ENCODE results near the gene C2CD4C.
A peak's percentile ranks its signal among the peaks of the same experiment; 100 is the strongest.
"Not testable (repeated sequence)": the region's sequence is repeated elsewhere in the genome, so short reads cannot be mapped to it uniquely, and the experiment has no call there.

The C2CD4C gene

GRCh38 chr19:397941-398706 is 10.8 kb downstream of the C2CD4C start:
- no peak for DNase-seq

DNA sequence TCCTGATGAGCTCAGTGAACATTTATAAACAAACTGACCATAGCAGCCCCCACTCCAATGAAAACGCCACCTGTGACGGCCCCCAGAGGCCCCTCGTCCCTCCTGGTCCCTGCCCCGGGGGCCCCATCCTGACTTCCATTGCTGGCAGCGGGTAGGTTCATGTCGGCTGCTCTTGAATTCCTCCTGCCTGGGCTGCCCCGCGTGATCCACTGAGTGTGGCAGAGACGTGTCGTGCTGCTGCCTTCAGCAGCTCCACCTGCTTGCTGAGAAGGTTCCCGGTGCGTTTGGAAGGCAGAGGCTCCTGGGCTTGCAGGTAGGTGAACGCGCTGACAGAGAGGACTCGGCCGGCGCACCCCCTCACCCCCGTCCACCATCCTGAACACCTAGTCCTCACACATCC is 11.6 kb downstream of the C2CD4C start:
- DNase-seq: no peak

DNA sequence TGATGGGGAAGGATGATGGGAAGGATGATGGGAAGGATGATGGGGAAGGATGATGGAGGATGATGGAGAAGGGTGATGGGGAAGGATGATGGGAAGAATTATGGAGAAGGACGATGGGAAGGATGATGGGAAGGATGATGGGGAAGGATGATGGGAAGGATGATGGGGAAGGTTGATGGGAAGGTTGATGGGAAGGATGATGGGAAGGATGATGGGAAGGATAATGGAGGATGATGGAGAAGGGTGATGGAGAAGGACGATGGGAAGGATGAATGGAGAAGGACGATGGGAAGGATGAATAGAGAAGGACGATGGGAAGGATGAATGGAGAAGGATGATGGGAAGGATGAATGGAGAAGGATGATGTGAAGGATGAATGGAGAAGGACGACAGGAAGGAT is 13.5 kb downstream of the C2CD4C start:
- no peak for DNase-seq

DNA sequence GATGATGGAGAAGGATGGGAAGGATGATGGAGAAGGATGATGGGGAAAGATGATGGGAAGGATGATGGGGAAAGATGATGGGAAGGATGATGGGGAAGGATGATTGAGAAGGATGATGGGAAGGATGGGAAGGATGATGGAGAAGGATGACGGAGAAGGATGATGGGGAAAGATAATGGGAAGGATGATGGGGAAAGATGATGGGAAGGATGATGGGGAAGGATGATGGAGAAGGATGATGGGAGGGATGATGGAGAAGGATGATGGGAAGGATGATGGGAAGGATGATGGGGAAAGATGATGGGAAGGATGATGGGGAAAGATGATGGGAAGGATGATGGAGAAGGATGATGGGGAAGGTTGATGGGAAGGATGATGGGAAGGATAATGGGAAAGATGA is 14.1 kb downstream of the C2CD4C start:
- DNase-seq: not testable (repeated sequence)

DNA sequence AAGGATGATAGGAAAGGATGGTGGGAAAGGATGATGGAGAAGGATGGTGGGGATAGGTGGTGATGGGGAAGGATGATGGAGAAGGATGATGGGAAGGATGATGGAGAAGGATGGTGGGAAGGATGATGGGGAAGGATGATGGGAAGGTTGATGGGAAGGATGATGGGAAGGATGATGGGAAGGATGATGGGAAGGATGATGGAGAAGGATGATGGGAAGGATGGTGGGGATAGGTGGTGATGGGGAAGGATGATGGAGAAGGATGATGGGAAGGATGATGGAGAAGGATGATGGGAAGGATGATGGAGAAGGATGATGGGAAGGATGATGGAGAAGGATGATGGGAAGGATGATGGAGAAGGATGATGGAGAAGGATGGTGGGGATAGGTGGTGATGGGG is 15.4 kb downstream of the C2CD4C start:
- not testable (repeated sequence) for DNase-seq

DNA sequence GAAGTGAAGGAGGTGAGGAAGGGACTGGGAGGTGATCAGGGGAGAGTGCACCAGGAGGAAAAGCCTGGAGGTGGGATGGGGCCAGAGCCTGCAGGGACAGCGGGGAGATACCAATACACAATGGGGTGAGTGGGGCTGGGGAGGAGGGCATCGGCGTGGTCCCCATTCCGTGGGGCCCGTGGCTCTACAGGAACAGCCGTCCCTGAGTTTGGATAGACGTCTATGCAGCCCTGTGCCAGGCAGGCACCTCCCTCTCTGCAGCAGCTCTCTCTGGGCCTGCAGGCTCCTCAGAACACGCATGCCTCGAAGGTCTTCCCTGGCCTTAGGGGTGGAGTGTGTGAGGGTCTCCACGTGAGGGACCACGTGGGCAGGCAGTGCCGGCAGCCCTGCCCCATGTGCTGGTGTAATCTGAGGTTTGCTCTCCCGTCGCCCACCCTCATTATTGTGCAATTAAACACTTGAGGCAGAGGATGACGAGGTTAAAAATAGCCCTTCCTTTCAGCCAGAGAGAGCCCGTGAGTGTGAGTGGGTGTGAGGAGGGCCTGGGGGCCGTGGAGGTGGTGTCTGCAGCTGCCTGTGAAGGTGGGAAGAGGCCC is 16.5 kb downstream of the C2CD4C start:
- no peak for DNase-seq

DNA sequence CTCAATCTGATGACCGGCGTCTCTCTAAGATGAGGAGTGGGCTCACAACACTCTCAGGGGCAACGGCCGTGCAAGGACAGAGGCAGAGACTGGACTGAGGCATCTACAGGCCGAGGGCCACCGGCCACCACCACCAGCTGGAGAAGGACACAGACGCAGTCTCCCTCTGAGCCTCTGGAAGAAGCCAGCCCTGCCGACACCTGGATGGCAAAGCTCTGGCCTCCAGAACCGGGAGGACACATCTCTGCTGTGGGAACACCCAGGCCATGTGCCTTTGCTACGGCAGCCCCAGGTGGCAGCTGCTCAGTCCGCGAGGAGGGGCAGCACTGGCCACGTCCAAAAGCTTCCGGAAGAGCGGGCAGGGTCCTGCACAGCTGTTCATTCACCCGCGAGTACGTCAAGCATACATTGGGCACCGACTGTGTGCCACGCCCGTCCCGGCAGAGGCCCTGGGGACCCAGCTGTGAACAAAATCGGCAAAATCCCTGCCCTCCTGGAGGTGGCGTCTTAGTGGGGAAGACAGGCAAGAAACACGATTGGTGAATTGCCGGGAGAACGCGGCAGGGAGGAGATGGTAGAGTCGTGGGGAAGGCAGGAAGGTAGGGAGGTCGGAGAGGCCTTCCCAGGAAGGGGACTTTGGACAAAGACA is 17.1 kb downstream of the C2CD4C start:
- no peak for DNase-seq

GRCh38 chr19:391207-391557 is 17.8 kb downstream of the C2CD4C start:
- no peak for DNase-seq

DNA sequence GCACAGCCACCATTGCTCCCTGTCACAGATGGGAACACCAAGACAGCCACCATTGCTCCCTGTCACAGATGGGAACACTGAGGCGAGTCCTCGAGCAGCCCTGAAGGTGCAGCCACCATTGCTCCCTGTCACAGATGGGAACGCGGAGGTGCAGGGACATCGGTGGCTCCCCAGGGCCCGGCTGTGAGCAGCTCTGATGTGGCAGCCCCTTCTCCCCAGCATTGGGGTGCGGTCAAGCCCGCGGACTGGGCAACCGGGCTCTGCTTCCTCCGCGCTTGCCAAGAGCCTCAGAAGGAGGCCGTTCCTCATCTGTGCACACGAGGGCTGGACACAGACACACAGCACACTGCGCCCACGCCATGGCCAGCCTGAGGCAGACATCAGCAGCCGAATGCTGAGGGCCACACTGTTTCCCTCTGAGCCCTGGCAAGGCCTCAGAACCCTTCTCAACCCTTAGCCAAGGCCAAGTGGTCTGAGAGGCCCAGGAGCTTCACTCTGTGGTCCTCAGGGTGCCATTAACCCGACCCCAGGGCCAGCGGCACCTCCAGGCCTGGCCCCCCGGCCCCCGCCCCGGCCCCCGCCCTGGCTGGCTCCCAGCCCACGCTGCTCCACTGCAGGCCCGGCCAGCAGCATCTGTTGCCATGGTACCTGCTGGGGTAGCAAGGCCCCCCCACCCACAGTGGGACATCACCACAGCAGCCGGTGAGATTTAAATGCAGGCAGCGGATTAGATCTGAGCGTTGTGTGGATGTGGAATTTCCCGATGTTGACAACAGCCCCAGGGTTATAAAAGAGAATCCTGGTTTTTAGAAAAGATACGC is 18.4 kb downstream of the C2CD4C start:
- DNase-seq: no peak

DNA sequence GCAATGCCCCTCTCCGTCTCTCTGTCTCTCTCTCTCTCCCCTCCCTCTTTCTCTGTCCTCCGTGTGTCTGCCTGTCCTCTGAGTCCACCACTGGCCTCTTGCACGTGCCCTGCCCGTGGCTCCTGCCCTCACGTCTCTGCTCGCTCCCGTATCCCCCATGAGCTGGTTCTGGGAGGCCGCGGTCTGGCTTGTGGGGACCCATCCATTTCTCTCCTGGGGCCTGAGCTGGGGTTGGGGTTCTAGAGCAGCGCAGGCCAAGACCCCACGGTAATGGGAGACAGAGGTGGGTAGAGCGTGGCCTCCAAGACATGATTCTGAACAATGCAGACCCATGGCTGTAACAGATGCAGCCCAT is 19.0 kb downstream of the C2CD4C start:
- DNase-seq: no peak

GRCh38 chr19:389255-389934 is 19.6 kb downstream of the C2CD4C start:
- no peak for DNase-seq

DNA sequence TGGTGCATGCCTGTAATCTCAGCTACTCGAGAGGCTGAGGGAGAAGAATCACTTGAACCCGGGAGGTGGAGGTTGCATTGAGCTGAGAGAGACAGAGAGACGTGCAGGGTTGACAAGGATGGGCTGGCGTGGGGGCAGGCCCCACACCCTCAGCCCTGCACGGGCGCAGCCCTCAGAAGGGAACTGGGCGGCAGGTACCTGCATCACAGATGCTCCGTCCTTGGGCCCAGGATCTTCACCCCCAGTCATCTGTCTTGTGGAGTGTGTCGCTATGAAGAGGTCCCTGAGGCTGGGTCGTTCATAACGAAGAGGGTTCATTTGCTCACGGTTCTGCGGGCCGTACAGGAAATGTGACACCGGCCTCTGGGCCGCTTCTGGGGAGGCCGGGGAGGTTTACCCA is 20.3 kb downstream of the C2CD4C start:
- no peak for DNase-seq

- no peak for DNase-seq
Observed at GRCh38 chr19:387777-388176, 21.2 kb downstream of the C2CD4C start.

- not testable (repeated sequence) for DNase-seq
Observed at GRCh38 chr19:386632-387301, 22.2 kb downstream of the C2CD4C start.

- not testable (repeated sequence) for DNase-seq
Observed at GRCh38 chr19:386189-386588, 22.8 kb downstream of the C2CD4C start.

GRCh38 chr19:384799-385169 is 24.2 kb downstream of the C2CD4C start:
- DNase-seq: no peak

DNA sequence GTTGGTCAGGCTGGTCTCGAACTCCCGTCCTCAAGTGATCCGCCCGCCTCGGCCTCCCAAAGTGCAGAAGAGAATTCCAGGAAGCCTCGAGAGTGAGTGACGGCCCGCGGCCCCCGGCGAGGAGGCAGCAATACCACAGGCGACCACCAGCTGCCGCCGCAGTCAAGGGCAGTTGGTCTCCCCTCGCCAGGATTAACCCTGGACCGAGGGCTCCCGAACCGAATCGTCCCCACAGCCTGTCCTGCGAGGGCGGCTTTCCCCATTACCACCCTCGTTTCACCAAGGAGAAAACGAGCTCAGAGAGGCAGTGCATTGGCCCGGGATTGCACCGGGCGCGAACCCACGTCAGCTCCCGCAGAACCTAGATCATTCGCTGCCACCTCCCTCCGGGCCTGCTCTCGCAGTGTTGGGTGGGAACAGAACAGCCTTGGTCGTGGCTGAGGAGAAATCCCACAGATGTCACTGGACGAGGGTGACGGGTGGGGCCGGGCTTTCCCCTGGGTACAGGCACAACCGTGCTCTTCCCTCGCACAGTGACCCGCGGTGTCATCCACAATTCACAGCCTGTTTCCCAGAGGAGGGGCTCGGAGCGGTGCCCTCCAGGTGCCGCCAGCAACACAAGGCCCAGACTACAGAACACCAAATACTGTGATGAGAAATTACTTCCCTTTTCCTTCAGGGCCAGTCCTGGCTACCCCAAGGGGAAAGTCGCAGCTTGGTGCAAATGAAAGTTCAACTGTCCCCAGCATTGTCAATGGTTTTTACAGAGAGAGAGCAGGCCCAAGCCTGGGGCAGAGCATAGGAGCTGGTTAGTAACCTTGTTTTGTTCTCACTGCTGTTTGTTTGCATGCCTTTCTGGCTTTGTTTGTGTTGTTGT is 24.8 kb downstream of the C2CD4C start:
- no peak for DNase-seq

- DNase-seq: no peak
Observed at GRCh38 chr19:383040-383439, 25.9 kb downstream of the C2CD4C start.

- DNase-seq: peak; percentile 77
Observed at GRCh38 chr19:382578-382977, 26.4 kb downstream of the C2CD4C start.

GRCh38 chr19:381901-382300 is 27.0 kb downstream of the C2CD4C start:
- DNase-seq: peak; percentile 49

DNA sequence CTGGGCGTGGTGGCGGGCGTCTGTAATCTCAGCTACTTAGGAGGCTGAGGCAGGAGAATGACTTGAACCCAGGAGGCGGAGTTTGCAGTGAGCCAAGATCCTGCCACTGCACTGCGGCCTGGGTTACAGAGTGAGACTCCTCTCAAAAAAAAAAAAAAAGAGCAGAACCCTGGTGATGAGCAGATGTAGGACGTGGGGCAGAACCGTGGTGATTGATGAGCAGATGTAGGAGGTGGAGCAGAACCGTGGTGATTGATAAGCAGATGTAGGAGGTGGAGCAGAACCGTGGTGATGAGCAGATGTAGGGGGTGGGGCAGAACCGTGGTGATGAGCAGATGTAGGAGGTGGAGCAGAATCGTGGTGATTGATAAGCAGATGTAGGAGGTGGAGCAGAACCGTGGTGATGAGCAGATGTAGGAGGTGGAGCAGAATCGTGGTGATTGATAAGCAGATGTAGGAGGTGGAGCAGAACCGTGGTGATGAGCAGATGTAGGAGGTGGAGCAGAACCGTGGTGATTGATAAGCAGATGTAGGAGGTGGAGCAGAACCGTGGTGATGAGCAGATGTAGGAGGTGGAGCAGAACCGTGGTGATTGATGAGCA is 28.2 kb downstream of the C2CD4C start:
- DNase-seq: not testable (repeated sequence)

All from DMS 273 treated with DMSO at 0.1 percent for 48 hours (cell line).